ENCODE results near the gene PIK3R5. TPM values are rescaled to one million over a fixed set of nuclear protein-coding genes. Genes with fewer than 3 reads are reported as not detected.
"Not testable (repeated sequence)": the region's sequence is repeated elsewhere in the genome, so short reads cannot be mapped to it uniquely, and the experiment has no call there.

PIK3R5 gene
- total and polyA plus RNA-seq, 2 donors (not counting 3 experiments of a cell fraction or from before 2014, with no cell fraction given): not detected

DNA sequence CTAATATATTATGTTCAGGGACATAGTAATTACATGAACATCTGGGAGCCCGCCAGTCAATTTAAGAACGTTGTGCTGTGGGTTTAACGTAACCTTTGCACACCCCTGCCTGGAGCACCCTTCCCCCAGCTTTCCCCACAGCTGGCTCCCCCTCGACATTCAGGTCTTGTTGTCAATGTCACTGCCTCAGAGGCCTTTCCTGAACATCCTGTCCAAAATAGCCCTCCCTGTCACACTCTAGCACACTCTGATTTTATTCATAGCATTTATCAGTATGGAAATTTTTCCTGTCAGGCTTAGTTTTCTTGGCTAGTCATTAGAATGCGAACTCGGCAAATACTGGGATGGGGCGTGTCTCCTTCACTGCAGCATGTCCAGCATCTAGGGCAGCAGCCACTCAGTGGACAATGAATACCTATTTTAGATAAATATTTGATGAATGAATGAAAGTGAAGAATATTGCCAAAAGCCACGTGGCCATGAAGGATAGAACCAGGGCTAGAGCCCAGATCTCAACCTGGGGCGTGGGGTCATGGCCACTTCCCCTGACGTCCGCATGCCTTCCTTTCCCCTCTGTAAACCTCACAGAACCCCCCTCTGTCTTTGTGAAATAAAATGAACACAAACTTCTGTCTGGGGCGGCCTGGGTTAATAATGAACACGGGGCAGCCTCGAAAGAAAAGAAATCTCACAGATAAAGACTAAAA lies 108.5 kb downstream of the PIK3R5 start:
- DNase-seq (ENCODE audit: low read depth, low spot score) (no peak), FAIRE-seq (no peak)
- Histone ChIP-seq H3K27me3 (ENCODE audit: control insufficient read depth in 2 of 2, insufficient read depth in 2 of 2, low read length in 2 of 2) (no peaks in the 10 kb centered on the region), H3K4me3 (replicated peaks in 1 of 3; ENCODE audit: insufficient read depth in 1 of 3, low read depth in 1 of 3, low read length in 3 of 3) (no peak overlapping the region), H3K4me1 (ENCODE audit: control insufficient read depth, extremely low read depth, insufficient read depth, low read length) (no peaks in the 10 kb centered on the region), H3K27ac (ENCODE audit: insufficient read depth, low read depth, low read length) (no peak overlapping the region), H2AFZ (ENCODE audit: low read depth, low read length) (no peak overlapping the region), H3K79me2 (ENCODE audit: control insufficient read depth, insufficient read depth, low read length) (no peaks in the 10 kb centered on the region), H4K20me1 (replicated peaks; ENCODE audit: control insufficient read depth, extremely low read depth, insufficient read depth, low read length) (no peaks in the 10 kb centered on the region), H3K9me3 (replicated peaks; ENCODE audit: control insufficient read depth, insufficient read depth, low read length) (no peaks in the 10 kb centered on the region), H3K36me3 (ENCODE audit: control insufficient read depth in 2 of 2, extremely low read depth in 1 of 2, insufficient read depth in 2 of 2, low read length in 2 of 2) (no peaks in the 10 kb centered on the region), H3K9me1 (replicated peaks; ENCODE audit: control insufficient read depth, extremely low read depth, insufficient read depth, low read length) (no peaks in the 10 kb centered on the region), H3K4me2 (ENCODE audit: insufficient read depth, low read length) (no peak overlapping the region), H3K9ac (replicated peaks; ENCODE audit: extremely low read depth, insufficient read depth, low read length) (no peak overlapping the region)
- ChIA-PET CTCF (no interaction called here), POLR2A (no interaction called here)
- no TSS peak for BruUV-seq (replicated peaks)
- dilution Hi-C loops (cut with MboI; ENCODE audit: extremely low pct_ligation_motif_present, low sequenced_read_pairs): no loop called here
- TF ChIP-seq FOS (IDR thresholded peaks at IDR 0.05; ENCODE audit: borderline replicate concordance, insufficient read depth, low read length) (no peak), EZH2 (IDR thresholded peaks at IDR 0.05; ENCODE audit: borderline replicate concordance, low read depth, low read length, severe bottlenecking) (no peak), JUN (IDR thresholded peaks at IDR 0.05; ENCODE audit: borderline replicate concordance, insufficient read depth, insufficient read length, low read depth) (no peak), CTCF (IDR thresholded peaks at IDR 0.05; ENCODE audit: extremely low read depth in 1 of 2, insufficient read depth in 1 of 2, low read depth in 1 of 2, low read length in 2 of 2) (no peak), POLR2A (IDR thresholded peaks at IDR 0.05; ENCODE audit: low read depth, low read length) (no peak), GATA2 (IDR thresholded peaks at IDR 0.05; ENCODE audit: insufficient read depth, insufficient read length, low read depth, low read length) (no peak), POLR2AphosphoS5 (IDR thresholded peaks at IDR 0.05; ENCODE audit: insufficient read depth, low read depth, low read length) (no peak), MYC (IDR thresholded peaks at IDR 0.05; ENCODE audit: low read depth, low read length) (no peak)
- TF ChIP-seq, protein P1, sequence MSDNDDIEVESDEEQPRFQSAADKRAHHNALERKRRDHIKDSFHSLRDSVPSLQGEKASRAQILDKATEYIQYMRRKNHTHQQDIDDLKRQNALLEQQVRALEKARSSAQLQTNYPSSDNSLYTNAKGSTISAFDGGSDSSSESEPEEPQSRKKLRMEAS (IDR thresholded peaks at IDR 0.05; ENCODE audit: insufficient read depth, insufficient read length): no peak
- intact Hi-C loops (cut with micrococcal nuclease): no loop called here

DNA sequence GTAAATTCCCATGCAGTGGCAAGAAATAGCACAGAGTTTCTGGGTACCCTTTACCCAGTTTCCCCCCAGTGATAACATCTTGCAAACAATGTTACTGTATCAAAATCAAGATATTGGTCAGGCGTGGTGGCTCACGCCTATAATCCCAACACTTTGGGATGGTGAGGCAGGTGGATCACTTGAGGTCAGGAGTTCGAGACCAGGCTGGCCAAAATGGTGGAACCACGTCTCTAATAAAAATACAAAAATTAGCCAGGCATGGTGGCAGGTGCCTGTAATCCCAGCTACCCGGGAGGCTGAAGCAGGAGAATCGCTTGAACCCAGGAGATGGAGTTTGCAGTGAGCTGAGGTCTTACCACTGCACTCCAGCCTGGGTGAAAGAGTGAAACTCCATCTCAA lies 109.3 kb downstream of the PIK3R5 start:
- CTCF ChIA-PET; H3K9ac ChIP-seq (replicated peaks; ENCODE audit: extremely low read depth, insufficient read depth, low read length); H2AFZ ChIP-seq (ENCODE audit: low read depth, low read length); BruUV-seq (replicated peaks); H3K4me2 ChIP-seq (ENCODE audit: insufficient read depth, low read length); H3K9me1 ChIP-seq (replicated peaks; ENCODE audit: control insufficient read depth, extremely low read depth, insufficient read depth, low read length); H4K20me1 ChIP-seq (replicated peaks; ENCODE audit: control insufficient read depth, extremely low read depth, insufficient read depth, low read length); H3K79me2 ChIP-seq (ENCODE audit: control insufficient read depth, insufficient read depth, low read length); intact Hi-C loops (cut with micrococcal nuclease); H3K4me3 ChIP-seq (replicated peaks in 1 of 3; ENCODE audit: insufficient read depth in 1 of 3, low read depth in 1 of 3, low read length in 3 of 3); DNase-seq (ENCODE audit: low read depth, low spot score); H3K27me3 ChIP-seq (ENCODE audit: control insufficient read depth in 2 of 2, insufficient read depth in 2 of 2, low read length in 2 of 2); H3K9me3 ChIP-seq (replicated peaks; ENCODE audit: control insufficient read depth, insufficient read depth, low read length); dilution Hi-C loops (cut with MboI; ENCODE audit: extremely low pct_ligation_motif_present, low sequenced_read_pairs); FAIRE-seq; H3K36me3 ChIP-seq (ENCODE audit: control insufficient read depth in 2 of 2, extremely low read depth in 1 of 2, insufficient read depth in 2 of 2, low read length in 2 of 2); H3K4me1 ChIP-seq (ENCODE audit: control insufficient read depth, extremely low read depth, insufficient read depth, low read length); POLR2A ChIA-PET; H3K27ac ChIP-seq (ENCODE audit: insufficient read depth, low read depth, low read length): not testable (repeated sequence)

All from endothelial cell of umbilical vein (primary cell).